ENCODE measurements around the gene MTARC1.

MTARC1 gene

DNA sequence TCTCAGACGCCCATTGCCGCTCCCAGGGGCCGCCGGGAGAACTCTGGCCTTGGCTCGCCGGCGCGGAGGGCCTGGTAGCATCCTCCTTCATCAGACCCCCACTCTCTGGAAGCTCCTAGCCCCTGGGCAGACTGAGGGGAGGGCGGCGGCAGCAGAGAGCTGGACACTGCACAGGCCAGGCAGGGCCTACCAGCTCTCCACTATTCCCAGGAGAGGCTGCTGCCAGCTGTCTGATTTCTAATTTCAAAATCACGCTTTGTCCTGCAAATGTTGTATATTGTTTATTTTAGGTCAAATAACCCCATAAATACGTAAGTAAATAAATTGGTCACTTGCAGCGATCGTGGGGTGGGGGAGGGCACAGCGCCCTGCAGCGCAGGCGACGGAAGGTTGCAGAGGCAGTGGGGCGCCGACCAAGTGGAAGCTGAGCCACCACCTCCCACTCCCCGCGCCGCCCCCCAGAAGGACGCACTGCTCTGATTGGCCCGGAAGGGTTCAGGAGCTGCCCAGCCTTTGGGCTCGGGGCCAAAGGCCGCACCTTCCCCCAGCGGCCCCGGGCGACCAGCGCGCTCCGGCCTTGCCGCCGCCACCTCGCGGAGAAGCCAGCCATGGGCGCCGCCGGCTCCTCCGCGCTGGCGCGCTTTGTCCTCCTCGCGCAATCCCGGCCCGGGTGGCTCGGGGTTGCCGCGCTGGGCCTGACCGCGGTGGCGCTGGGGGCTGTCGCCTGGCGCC lies at the start of gene MTARC1:
MTARC1 (plus strand) TSS at position 577 of the 732 bp plus-strand sequence; CDS start at position 609, 32 bp downstream.
- DNase-seq, result no peak

DNA sequence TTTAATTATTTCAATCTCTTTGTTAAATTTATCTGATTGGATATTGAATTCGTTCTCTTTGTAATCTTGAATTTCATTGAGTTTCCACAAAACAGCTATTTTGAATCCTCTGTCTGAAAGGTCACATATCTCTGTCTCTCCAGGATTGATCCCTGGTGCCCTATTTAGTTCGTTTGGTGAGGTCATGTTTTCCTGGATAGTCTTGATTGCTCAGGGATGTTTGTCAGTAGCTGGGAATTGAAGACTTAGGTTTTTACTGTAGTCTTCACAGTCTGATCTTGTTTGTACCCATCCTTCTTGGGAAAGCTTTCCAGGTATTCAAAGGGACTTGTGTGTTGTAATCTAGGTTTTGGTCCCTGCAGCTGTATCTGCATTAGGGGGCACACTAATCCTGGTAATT lies 45.4 kb upstream of the MTARC1 start:
- DNase-seq, result no peak

DNA sequence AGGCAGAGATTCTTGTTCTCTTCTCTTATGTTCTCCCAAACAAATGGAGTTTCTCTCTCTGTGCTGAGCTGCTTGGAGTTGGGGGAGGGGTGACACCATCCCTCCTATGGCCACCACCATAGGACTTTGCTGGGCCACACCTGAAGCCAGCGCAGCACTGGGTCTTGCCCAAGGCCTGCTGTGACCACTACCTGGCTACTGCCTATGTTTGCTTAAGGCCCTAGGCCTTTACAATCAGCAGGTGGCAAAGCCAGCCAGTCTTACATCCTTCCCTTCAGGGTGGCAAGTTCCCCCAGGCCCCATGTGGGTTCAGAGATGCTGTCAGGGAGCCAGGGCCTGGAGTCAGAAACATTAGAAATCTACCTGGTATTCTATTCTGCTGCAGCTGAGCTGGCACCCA lies 44.9 kb upstream of the MTARC1 start:
- no peak for DNase-seq

DNA sequence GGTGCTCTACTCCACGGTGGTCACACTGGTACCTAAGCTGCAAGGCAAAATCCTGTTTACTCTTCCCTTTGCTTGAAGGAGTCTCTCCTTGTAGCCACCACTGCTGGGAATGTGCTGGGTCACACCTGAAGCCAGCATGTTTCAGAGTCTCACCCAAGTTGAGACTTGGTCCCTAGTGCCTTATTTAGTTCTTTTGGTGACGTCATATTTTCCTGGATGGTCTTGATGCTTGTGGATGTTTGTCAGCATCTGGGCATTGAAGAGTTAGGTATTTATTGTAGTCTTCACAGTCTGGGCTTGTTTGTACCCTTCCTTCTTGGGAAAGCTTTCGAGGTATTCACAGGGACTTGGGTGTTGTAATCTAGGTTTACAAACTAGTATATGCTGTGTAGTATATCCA lies 44.2 kb upstream of the MTARC1 start:
- no peak for DNase-seq

DNA sequence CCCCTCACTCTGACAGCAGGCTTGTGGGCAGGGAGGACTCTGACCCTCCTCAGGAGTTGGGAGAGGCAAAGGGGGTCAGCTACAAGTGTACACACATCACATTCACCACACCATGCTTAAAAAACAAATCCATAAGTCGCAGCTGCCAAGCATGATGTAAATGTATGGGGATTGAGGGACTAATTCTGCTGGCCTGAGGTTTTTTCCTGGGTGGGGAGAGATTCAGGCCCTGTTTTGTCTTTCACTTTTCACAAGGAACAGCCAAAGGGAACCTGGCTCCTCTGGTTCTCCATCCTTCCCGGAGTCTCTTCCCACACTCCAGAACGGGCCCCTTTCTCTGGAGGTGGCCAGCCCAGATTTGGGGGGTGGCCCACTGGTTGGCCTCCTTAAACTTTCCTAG lies 39.9 kb upstream of the MTARC1 start:
- DNase-seq, result no peak

DNA sequence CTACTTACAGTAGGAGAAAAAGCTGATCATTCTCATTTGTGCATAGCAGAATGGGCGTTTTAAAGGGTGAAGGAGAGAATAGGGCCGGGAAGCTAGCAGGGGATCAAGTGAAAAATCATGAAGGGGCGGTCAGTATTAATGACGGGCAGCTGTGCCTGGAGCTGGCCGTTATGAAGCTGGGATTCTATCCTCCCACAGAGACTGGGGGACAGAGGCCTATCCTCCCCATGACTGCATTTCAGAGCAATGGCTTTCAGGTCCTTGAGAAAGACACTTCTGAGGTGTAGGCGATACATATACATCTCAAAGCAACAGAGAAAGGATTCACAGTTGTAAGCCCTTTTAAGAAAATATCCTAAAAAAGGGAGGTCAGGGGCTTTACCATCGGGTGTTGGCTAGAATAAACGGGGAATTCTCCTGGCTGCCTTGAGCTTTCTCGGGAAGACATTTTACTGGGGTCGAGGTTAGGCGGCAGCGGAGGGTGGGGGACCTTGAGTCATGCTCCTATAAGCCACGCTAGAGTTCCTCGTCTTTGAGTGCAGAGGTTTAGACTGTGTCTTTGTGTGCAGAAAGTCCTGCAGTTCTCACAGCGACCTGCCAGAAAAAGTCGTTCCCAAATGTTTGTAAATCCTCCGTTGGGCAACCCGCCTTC lies 39.1 kb upstream of the MTARC1 start:
- no peak for DNase-seq

DNA sequence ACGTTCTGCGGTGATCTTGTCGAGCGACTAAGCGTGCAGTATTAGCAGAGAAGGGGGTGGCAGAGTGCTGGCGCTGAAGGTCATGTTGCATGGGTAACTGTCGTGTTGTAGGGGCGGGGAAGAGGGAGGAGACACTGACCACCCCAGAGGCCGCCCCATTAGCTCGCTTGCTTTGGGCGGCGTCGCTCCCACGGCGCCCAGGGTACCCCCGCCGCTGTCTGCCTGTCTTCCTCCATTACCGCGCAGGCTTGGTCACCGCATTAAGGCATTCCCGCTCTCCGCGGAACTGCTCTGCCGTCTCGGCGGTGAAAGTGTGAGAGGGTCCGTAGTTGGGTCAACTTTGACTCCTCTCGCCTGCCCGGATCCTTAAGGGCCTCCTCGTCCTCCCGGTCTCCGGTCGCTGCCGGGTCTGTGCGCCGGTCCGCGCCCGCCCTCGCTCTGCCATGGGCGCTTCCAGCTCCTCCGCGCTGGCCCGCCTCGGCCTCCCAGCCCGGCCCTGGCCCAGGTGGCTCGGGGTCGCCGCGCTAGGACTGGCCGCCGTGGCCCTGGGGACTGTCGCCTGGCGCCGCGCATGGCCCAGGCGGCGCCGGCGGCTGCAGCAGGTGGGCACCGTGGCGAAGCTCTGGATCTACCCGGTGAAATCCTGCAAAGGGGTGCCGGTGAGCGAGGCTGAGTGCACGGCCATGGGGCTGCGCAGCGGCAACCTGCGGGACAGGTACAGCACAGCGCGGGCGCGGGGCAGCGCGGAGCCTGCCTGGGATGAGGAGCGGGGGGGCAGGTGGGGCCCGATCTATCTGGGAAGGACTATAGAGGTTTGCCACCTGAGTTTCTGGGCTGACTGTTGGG lies 38.4 kb upstream of the MTARC1 start, which contains the start of gene MTARC2:
MTARC2 (plus strand) TSS at position 234 of the 846 bp plus-strand sequence; CDS start at position 444, 210 bp downstream.
- DNase-seq, result no peak

DNA sequence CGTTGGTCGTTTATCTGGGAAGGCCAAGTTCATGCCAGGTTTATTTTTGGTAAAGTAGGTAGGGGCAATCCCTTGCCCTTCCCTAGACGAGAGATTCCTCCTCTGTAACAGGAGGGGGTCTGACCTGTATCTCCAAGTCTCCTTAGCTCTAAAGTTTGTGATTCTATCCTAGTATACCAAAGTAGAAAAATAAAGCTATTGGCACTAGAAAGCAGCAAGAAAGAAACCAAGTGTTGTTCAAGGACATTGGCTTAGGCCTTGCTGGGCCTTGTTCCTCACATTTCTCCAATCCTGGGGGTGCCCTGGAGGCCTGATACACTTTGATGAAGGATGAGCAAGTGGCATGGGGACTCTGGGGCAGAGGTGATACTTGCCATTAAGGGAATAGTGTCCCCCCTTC lies 37.8 kb upstream of the MTARC1 start:
- no peak for DNase-seq

DNA sequence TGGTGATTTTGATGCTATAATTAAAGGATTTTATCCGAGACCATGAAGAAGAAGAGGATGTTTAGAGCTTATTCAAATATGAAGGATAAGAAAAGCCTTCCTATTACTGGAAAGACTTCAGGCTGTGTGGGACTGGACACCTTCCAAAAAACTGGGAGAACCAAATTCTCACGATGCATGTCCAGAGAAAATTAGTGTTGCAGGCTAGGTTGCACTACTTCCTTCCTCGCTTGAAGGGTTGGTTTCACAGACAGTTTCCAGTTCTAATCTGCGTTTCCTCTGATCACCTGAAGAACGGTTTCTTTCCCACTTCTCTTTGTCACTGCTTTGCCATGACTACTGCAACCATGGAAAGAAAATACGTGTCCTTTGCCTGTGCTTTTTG lies 36.6 kb upstream of the MTARC1 start:
- no peak for DNase-seq

DNA sequence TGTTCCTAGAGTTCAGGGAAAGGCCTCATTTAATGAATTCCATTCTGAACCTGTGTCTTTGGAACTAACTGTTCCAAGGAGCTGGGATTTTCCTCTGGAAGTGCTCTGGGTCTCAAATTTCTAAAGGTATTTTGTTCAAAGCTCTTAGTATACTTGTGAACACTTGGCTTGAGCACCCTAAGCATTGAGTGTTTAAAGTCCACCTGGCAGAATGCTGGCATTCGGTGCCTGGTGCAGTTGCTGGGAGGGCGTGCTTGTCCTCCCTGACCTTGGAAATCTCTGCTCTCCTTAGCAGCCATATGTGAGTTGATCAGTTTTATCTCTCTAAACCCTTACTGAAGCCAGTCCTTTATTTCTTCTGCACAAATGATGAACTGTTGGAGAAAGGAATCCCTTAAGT lies 35.6 kb upstream of the MTARC1 start:
- DNase-seq, result no peak

DNA sequence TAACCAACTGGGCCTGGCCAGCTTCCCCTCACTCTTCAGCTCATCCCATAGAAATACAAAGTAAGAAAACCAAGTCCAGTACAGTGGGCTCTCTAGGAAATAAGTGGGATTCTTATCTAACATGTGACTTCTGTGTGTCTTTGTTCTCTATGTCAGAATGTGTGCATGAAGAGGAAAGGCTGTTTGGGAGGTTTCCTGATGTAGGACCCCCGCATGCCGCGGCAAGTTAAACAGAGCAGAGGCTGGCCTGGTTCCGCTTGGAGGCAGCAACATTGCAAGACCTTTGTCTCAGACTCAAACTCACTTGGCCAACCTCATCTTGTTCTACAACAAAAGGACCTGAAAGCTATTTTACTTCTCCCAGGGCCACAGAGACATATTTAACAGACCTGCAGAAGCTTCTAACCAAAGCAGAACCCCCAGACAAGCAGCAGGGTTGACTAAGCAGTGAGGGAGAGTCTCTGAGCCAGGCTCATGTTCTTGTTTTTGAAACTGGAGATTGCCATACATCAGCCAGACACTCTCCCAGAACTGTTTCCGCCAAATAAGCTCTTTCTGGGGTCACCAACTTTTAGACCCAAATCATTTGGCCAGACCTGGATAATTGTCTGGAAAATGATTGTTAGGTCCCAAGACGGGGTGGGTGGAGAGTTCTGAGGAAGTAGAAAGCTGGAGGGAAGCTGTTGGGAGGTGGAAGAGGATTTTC lies 32.3 kb upstream of the MTARC1 start:
- DNase-seq, result no peak

DNA sequence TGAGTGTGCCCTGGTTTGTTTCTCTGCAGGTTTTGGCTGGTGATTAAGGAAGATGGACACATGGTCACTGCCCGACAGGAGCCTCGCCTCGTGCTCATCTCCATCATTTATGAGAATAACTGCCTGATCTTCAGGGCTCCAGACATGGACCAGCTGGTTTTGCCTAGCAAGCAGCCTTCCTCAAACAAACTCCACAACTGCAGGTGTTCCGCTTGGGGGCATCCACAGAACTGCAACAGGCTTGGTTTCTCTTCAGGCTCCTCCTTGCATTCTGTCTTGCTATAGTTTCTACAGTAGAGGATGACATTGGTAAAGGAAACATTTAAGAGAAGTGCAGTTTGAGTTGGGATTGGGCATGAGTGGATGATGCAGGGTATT lies 31.8 kb upstream of the MTARC1 start:
- DNase-seq, result no peak

DNA sequence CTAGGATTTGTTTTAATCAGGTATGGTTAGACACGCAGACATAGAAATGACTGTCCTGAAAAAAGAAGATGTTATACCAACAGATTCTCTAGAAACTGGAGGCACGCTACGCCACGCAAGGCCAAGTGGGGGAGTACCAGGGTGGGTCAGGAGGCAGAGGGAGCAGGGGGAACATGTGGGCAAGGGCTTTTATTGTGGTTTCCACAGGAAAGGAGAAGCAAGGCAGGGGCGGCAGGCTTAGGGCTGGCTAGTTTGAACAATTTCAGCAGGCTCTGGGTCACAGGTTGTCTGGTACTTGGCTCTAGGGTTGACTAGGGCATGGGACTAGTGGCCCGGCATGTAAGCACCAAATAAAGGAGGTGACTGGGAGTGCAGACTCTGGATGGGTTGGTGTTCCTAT lies 31.4 kb upstream of the MTARC1 start:
- no peak for DNase-seq

DNA sequence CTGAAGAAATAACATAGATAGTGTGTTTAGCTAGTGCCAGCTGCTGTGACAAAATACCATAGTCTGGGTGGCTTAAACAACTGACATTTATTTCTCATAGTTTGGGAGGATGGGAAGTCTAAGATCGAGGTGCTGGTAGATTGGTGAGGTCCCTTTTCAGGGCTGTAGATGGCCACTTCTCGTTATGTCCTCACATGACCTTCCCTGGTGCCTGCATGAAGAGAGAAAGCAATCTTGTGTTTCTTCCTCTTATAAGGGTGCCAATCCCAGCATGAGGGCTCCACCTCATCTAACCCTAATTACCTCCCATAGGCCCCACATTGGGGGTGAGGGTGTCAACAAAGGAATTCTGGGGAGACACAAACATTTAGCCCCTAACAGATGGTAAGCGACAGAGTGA lies 29.3 kb upstream of the MTARC1 start:
- DNase-seq, result no peak

DNA sequence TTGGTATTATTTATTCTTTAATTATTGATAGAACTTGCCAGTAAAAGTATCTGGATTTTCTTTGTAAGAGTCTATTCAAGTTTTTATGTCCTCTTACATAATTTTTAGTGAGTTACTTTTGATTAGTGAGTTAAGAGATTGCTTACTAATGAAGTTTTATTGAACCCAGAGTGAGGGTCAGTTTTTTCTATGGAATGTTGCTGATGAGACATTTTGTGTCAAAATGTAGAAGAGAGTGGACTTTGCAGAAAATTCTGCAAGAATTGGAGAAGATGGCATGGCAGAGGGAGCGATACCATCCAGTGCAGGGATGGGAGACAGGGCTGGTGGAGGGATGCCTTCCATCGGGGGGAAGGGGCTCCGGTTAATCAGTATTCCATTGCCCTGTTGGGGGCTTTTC lies 27.6 kb upstream of the MTARC1 start:
- DNase-seq, result no peak

DNA sequence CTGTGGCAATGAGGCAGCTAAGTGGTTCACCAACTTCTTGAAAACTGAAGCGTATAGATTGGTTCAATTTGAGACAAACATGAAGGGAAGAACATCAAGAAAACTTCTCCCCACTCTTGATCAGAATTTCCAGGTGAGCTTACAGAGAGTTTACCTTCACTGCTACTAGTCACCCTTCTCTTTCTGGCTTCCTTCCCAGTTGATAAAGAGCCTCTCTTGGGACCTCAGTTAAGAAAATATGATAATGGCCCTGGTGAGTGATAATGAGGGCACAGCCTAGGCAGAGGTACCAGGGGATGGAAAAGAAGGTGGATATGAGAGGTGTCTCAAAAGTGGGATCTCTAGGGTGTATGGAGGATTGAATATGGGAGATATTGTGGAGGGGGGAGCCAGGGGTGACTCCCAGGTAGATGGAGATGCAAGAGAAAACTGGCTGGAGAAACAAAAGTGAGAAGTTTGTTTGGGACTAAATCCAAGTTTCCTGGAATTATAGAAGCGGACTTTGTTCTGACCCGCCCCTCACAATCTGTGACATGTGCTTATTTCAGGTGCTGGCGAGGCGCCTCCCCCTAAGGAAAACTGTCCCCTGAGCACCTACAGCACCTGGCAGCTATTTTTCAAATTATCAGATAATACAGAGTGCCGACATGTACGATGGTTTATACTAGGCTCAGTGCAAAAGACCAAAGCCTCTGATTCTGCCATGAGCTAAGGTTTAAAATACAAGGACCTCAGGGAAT lies 24.9 kb upstream of the MTARC1 start:
- no peak for DNase-seq

DNA sequence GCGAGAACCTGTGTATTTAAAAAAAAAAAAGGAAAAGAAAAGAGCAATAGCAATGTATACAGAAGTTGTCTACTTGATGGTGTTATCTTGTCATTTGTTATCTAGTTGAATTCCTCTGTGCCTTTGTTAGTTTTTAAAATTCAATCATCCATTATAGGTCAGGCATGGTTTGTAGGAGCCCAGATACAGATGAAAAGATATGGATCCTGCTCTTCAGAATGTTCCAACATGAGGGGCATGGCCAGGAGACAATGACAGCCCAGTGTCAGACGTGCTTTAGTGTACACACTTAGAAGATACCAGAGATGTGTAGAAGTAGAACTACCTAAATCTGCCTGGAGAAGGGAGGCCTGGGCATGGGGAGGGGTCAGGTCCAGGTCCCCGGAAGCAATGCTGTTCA lies 22.0 kb upstream of the MTARC1 start:
- DNase-seq, result no peak

DNA sequence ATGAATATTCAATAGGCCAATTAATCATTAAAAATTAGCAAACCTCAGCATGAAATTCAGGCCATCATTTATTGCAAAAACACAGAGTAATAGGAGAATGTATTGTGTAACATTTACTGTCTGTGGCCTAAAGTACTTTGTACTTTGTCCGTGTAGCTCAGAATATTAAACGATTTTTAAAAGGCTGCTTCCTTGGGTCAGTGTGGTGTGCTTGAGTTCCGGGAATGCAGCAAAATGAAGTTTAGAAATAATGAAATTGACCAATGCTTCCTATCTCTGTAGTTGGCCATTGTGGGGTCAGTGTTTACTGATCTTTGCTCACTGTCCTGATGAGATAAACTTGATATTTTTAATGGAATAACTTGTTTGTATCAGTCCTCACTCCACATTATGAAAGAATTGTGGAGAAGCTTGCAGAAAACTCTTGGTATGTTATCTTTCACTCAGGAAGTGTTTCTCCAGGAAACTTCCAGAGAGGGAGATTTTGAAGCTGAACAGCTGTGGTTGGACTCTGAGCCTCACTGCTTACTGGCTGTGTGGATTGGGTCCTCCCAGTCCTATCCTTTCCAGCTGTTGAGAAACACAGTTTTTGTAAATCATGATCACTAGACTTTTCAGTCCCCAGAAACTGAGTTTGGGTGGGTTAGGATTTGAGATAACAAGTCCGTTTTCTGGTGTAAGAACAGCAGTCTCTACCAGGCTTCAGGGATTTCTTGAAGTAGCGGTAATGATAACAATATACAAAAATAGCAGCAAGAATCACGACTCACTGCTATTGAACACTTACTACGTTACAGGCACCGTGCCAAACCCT lies 19.2 kb upstream of the MTARC1 start:
- DNase-seq, result no peak

DNA sequence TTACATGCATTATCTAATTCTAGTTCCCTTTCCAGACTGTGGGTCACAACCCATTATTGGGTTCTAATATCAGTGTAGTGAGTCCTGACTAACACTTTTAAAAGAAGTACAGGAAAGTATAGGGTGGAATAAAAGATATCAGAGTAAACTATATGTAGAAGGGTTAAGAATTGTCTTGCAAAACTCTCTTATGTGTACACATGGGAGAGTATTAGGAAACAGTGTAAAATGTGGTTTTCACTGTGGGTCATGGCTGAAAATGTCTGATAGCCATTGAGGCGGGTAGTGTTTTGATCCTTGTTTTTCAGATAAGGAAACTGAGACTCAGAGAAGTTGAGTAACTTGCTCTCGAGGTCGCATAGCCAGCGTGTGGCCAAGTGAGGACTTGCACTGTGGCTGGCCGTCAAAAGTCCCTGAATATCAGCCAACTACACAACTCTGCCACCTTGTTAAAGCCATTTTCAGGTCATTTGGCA lies 18.5 kb upstream of the MTARC1 start:
- DNase-seq, result no peak

DNA sequence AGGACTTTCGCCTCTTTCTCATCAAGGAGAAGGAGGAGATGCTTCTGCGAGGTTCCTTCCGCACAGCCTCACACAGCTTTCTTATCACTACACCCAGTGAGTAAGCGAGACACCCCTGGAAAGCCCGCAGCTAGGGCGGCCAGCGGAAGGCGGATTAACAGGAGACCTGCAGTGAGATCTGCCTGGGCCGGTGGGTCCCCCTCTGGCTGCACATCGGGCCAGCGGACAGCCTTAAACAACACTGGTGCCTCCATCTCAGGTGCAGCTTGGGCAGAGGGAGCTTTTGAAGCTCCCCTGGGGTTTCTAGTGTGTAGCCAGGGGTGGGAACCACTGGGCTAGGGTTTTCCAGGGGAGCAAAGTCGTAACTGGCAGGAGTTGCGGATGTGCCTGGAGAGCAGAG lies 17.5 kb upstream of the MTARC1 start:
- DNase-seq, result no peak

DNA sequence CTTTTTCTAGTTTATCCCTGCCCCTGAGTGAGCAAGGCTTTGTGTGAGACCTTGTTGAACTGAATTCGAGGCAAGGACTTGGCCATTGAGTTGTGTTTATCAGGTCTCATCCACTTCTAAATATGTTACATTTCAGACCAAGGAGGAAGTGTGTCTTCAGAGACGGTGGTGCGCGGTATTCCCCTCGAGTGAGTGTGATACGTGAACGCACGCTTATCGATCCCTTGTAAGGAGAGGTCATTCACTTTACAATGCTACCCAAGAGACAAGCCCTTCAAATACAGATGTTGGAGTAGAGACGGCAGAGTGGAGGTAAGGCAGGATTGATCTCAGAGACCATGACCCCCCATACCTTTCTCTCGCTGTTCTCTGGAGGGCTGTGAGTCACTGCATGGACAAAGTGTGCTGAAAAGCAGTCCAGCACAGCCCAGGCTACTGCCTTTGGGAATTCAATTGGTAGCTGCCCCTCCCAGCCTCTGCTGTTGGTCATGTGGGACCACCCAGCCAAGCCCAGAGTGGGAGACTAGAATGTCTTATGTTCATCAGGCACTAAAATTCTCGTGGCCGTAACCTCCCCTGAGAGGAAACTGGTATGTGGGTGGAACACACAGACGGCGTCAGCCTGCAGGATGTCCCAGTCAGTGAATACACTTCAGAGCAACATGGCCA lies 16.3 kb upstream of the MTARC1 start:
- no peak for DNase-seq

Data from GDM1 (cell line).